ENCODE measurements around the gene WDR33. TPM values are rescaled to one million over a fixed set of nuclear protein-coding genes. Genes with fewer than 3 reads are reported as not detected.

Gene WDR33
- total and polyA plus RNA-seq, 9 of the 15 experiments (the other 6 are each of a cell fraction or from before 2014, with no cell fraction given) = 24.2 to 57.4 (median 38.4) TPM

- 0 out of 4 replicates have a peak, but pooled peaks of 1 of the 2 experiments have one; percentile 17 for TF ChIP-seq SIX5 (IDR thresholded peaks at IDR 0.05; ENCODE audit: borderline replicate concordance in 1 of 2, insufficient read depth in 1 of 2, low read depth in 1 of 2, low read length in 2 of 2)
- 0 out of 2 replicates have a peak, but pooled peaks have one; percentile 41 for TF ChIP-seq HINFP (tag; conservative IDR thresholded peaks at IDR 0.05; ENCODE audit: low read depth)
- no peak for TF ChIP-seq TRIM25 (IDR thresholded peaks at IDR 0.05; ENCODE audit: borderline replicate concordance)
- no peak for TF ChIP-seq ZNF274 (IDR thresholded peaks at IDR 0.05; ENCODE audit: borderline replicate concordance, low read depth, low read length)
- peak; percentile 98 for TF ChIP-seq CREM (IDR thresholded peaks at IDR 0.05; ENCODE audit: low read depth)
- no peak for TF ChIP-seq SMAD2 (IDR thresholded peaks at IDR 0.05; ENCODE audit: low read depth, low read length)
- TF ChIP-seq ZNF316 (IDR thresholded peaks at IDR 0.05) = peak; percentile 57
- peak; percentile 47; the same call in 1 of the 2 replicates for TF ChIP-seq MECOM (CRISPR knock-in tag; IDR thresholded peaks at IDR 0.05)
- peak in 1 of 2 experiments; percentile 37; a peak in 1 of 4 replicates for TF ChIP-seq TRIM24 (IDR thresholded peaks at IDR 0.05)
- peak; percentile 98 for TF ChIP-seq BHLHE40 (IDR thresholded peaks at IDR 0.05; ENCODE audit: low read length)
- TF ChIP-seq CHCHD3 (CRISPR knock-in tag; IDR thresholded peaks at IDR 0.05) = 0 out of 2 replicates have a peak, but pooled peaks have one; percentile 1
- TF ChIP-seq USF1 (CRISPR knock-in tag; IDR thresholded peaks at IDR 0.05) = peak; percentile 95
- peak; percentile 96 to 98 for TF ChIP-seq MNT (conservative IDR thresholded peaks at IDR 0.05)
- TF ChIP-seq MEIS2 (IDR thresholded peaks at IDR 0.05; ENCODE audit: partially characterized antibody) = peak; percentile 92
- no peak; the same call in 1 of the 2 replicates for TF ChIP-seq PBX2 (CRISPR knock-in tag; IDR thresholded peaks at IDR 0.05; ENCODE audit: low read depth)
- peak; percentile 68 for TF ChIP-seq PBX2 (tag; conservative IDR thresholded peaks at IDR 0.05; ENCODE audit: low read depth)
- TF ChIP-seq ZNF277 (CRISPR knock-in tag; IDR thresholded peaks at IDR 0.05; ENCODE audit: borderline replicate concordance) = no peak
- peak; percentile 81 for TF ChIP-seq NFE2 (IDR thresholded peaks at IDR 0.05; ENCODE audit: low read depth)
Measured at GRCh38 chr2:127700527-127701192, 110.3 kb downstream of the WDR33 start (continued).
